ENCODE results near the gene EMP1. TPM values are rescaled to one million over a fixed set of nuclear protein-coding genes. Genes with fewer than 3 reads are reported as not detected.

EMP1 gene
- total and polyA plus RNA-seq, 2 of the 13 experiments (the other 11 are each of a cell fraction or from before 2014, with no cell fraction given) = 0.13 to 0.61 TPM

- no peak for TF ChIP-seq SKIL (CRISPR knock-in tag; IDR thresholded peaks at IDR 0.05; ENCODE audit: borderline replicate concordance)
- TF ChIP-seq, protein P1, sequence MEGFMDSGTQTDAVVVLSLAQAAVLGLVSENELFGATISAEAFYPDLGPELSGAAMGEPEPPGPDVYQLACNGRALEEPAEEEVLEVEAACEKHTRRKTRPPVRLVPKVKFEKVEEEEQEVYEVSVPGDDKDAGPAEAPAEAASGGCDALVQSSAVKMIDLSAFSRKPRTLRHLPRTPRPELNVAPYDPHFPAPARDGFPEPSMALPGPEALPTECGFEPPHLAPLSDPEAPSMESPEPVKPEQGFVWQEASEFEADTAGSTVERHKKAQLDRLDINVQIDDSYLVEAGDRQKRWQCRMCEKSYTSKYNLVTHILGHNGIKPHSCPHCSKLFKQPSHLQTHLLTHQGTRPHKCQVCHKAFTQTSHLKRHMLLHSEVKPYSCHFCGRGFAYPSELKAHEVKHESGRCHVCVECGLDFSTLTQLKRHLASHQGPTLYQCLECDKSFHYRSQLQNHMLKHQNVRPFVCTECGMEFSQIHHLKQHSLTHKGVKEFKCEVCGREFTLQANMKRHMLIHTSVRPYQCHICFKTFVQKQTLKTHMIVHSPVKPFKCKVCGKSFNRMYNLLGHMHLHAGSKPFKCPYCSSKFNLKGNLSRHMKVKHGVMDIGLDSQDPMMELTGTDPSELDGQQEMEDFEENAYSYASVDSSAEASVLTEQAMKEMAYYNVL (CRISPR knock-in tag; IDR thresholded peaks at IDR 0.05; ENCODE audit: borderline replicate concordance) = no peak
- no peak for TF ChIP-seq ZNF530 (CRISPR knock-in tag; IDR thresholded peaks at IDR 0.05; ENCODE audit: low read depth)
- no peak for TF ChIP-seq ISL2 (CRISPR knock-in tag; IDR thresholded peaks at IDR 0.05)
- TF ChIP-seq ZNF235 (CRISPR knock-in tag; IDR thresholded peaks at IDR 0.05; ENCODE audit: borderline replicate concordance) = no peak
- TF ChIP-seq FOXP1 (IDR thresholded peaks at IDR 0.05) = no peak
- no peak for TF ChIP-seq FOXP1 (CRISPR knock-in tag; IDR thresholded peaks at IDR 0.05)
- no peak for TF ChIP-seq POGZ (CRISPR knock-in tag; IDR thresholded peaks at IDR 0.05)
- no peak for TF ChIP-seq HOXA9 (CRISPR knock-in tag; IDR thresholded peaks at IDR 0.05; ENCODE audit: borderline replicate concordance)
- TF ChIP-seq ZNF362 (CRISPR knock-in tag; IDR thresholded peaks at IDR 0.05; ENCODE audit: borderline replicate concordance) = no peak
Measured at GRCh38 chr12:13198241-13198640, 1.7 kb downstream of the EMP1 start (continued).

Data from HepG2 (cell line).